Measurements from ENCODE around the gene PIK3IP1.

DNA sequence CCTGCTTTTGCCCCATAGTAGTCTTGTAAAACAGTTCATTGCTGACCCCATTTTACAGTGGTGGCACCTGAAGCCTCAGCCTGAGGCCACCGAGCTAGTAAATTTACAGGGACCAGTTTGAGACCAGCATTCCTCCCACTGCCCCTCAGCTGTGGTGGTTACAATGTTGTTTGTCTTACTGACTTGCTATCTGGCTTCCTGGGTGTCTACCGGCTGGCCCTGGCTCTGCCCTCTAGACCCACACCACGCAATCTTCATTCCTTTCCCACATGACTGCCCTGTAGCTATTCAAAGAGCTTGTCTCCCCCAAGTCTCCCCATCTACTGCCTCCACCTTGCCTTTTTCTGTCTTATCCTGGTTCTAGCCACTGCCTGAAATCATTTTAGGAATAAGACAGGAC lies 20.8 kb downstream of the PIK3IP1 start:
- TF ChIP-seq, protein P1, sequence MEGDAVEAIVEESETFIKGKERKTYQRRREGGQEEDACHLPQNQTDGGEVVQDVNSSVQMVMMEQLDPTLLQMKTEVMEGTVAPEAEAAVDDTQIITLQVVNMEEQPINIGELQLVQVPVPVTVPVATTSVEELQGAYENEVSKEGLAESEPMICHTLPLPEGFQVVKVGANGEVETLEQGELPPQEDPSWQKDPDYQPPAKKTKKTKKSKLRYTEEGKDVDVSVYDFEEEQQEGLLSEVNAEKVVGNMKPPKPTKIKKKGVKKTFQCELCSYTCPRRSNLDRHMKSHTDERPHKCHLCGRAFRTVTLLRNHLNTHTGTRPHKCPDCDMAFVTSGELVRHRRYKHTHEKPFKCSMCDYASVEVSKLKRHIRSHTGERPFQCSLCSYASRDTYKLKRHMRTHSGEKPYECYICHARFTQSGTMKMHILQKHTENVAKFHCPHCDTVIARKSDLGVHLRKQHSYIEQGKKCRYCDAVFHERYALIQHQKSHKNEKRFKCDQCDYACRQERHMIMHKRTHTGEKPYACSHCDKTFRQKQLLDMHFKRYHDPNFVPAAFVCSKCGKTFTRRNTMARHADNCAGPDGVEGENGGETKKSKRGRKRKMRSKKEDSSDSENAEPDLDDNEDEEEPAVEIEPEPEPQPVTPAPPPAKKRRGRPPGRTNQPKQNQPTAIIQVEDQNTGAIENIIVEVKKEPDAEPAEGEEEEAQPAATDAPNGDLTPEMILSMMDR (IDR thresholded peaks at IDR 0.05), result no peak
- TF ChIP-seq EZH2 (IDR thresholded peaks at IDR 0.05) (no peak), EZH2phosphoT487 (IDR thresholded peaks at IDR 0.05) (no peak)
